M059J (cell line): Measurements from ENCODE around the gene APBA2. TPM values are rescaled to one million over a fixed set of nuclear protein-coding genes. Genes with fewer than 3 reads are reported as not detected.

Source experiments
- DNase-seq: peaks from one replicate; pipeline ENCODE4 v3.0.0-alpha.2; 2012; ENCODE audit warnings: low read depth
- total RNA-seq: library from RNA; depleted of rRNA; stranded (reverse); fragments of >200 nt; shearing (Covaris generic); gene quantifications from 2 replicates; pipeline ENCODE4 v1.2.3, GENCODE V29; 2014

The APBA2 gene
- total RNA-seq, 1 experiment from 2014 or later: 11.2 TPM

GRCh38 chr15:29119847-29120246 is 234.1 kb downstream of the APBA2 start:
- DNase-seq: no peak

GRCh38 chr15:29120593-29121368 is 235.0 kb downstream of the APBA2 start:
- no peak for DNase-seq

GRCh38 chr15:29121369-29121656 is 235.5 kb downstream of the APBA2 start:
- DNase-seq: no peak

GRCh38 chr15:29121907-29122306 is 236.1 kb downstream of the APBA2 start:
- DNase-seq: no peak

- DNase-seq: no peak
These were observed 236.7 kb downstream of the APBA2 start for GRCh38 chr15:29122506-29122905.

- no peak for DNase-seq
These were observed 237.4 kb downstream of the APBA2 start for GRCh38 chr15:29123171-29123570.

DNA sequence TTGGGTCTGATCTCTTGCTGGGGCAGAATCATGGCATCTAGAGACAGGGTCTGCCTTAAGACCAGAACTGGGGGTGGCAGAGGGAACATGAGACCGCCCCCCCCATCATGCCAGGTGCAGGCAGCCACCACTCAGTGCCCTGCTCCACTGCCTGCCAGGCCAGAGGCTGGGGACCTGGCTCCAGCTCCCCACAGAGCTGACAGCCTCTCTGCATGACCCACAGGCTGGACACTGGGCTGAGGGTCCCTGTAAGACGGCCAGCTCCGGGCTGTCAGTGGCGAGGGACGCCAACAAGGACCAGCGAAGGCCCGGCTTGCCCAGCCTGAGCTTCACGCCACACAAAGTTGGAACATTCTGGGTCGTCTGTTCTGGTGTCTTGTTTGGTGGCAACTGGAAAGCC is 238.2 kb downstream of the APBA2 start:
- no peak for DNase-seq

- DNase-seq: peak; percentile 43
These were observed 239.0 kb downstream of the APBA2 start for GRCh38 chr15:29124581-29125381.

GRCh38 chr15:29125382-29126207 is 239.8 kb downstream of the APBA2 start:
- DNase-seq: no peak

DNA sequence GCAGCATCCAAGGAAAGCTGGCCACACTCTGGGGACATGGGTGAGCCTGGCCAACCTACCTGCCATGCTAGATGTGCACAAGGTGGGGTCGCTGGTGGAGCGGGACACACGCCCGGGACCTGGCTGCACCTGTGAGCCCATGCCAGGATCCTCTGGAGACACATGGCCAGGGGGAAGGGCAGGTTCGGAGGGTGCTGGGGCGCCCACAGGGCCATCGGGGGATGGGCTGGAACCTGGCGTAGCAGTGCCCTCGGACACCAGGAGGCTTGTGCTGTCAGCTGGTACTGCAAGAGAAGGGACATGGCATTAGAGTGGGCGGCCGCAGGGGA is 240.4 kb downstream of the APBA2 start:
- DNase-seq: no peak

DNA sequence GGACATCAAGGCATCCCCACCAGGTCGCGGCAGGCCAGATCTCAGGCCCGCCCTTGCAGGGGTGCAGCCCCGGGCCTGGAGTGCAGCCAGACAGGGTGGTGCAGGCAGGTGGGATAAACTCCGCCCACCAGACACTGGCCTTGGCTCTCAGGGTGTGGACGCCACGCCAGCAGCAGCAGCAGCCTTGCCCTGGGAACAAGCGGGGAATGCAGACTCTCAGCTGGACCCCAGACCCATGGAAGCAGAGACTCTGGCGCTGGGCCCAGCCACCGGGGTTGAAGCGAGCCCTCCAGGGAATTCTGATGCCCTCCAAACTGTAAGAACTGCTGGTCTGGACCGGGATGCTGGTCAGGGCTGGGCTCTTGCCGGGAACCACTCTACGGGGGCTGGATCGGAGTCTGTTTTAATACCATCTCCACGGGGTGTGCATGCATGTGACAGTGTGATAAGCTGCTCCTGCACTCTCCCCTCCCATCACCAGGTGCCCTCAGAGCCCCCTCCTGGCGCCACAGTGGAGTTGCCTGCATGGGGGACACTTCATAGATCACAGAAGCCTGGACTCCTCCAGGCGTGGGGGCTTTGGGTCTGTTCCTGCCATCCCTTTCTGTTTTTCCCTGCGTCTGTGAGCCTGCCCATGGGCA is 241.2 kb downstream of the APBA2 start:
- no peak for DNase-seq

DNA sequence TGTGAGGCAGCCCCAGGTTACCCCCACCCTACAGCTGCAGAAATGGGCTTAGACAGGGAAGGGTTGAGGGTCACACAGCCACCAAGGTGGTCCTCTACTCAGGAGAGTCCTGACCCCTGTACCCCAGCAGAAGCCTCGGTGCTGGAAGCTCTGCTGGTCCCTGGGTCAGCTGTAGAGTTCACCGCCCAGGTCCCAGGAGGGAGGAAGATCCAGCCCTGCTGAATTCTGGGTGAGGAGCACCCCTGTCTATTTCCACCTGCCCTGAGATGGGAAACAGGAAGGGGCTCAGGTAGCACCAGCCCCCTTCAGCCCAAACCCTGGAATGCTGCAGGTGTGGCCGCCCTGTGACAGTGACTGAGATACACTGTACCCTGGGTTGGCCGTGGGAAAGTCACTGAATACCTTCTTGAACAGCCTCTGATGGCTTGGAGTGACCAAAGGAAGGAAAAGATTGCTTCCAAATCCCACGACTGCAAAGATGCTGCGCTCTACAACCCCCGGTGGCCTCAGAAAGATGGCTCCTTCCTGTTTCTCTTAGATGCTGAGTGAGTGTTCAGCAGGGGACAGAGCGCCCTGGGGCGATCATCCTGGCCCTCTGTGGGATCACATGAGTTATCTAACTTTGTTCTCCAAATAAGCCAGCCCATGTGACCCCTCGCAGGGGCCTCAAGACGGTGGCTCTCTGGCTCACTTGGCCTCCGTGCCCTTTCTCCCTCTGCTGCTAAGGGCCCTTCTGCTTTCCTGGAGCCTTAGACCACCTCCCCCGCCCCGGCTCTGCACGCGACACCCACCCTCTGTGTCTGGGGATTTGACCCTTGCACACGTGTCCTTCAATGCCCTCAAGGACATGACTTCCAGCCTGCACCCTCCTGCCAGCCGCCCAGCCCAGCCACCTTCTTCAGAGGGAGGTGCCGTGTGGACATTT is 242.0 kb downstream of the APBA2 start:
- no peak for DNase-seq

- DNase-seq: no peak
These were observed 242.9 kb downstream of the APBA2 start for GRCh38 chr15:29128671-29129070.

DNA sequence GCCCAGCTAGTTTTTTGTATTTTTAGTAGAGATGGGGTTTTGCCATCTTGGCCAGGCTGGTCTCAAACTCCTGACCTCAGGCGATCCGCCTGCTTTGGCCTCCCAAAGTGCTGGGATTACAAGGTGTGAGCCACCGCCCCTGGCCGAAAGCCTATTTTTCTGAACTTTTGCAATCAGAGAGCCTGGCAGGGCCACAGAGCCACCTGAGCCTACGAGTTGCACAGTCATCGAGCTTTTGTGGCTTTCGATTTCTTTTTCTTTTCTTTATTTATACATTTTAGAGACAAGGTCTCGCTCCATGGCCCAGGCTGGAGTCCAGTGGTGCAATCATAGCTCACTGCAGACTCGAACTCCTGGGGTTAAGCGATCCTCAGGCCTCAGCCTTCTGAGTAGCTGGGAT is 243.4 kb downstream of the APBA2 start:
- DNase-seq: no peak

DNA sequence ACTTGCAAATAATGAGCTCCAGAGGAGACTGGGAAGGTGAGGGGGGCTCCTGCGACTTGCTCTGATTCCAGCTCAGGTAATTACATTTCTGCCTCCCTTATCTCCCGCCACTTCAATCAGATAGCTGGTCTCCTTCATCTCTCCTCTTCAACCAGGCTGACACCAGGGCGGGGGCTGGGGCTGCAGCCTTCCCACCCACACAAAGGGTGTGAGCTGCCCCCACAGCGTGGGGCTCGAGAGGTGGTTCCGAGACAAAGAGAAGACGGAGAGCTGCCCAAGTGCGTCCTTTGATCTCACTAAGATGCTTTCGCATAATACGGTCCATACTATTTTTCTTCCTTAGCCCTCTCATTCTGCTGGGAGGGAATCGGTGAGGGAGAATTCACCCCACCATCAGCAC is 244.2 kb downstream of the APBA2 start:
- no peak for DNase-seq

GRCh38 chr15:29130476-29130875 is 244.7 kb downstream of the APBA2 start:
- DNase-seq: no peak

- no peak for DNase-seq
These were observed 245.4 kb downstream of the APBA2 start for GRCh38 chr15:29130951-29131839.

- DNase-seq: no peak
These were observed 246.2 kb downstream of the APBA2 start for GRCh38 chr15:29131840-29132420.

- no peak for DNase-seq
These were observed 247.0 kb downstream of the APBA2 start for GRCh38 chr15:29132735-29133181.

- DNase-seq: no peak
These were observed 247.5 kb downstream of the APBA2 start for GRCh38 chr15:29133321-29133720.
